Esophagus squamous epithelium (tissue), 4 donors: Measurements from ENCODE around the gene BCAR3.

ENCODE experiments used
- POLR2A ChIP-seq, 4 donors: fragments of 450-650 bp; IDR thresholded peaks; one replicate each; pipeline ENCODE4 v1.6.1; 2017; ENCODE audit warnings: antibody characterized with exemption in 4 of 4, mild to moderate bottlenecking in 4 of 4, moderate library complexity in 3 of 4
- TF ChIP-seq, protein P1 (sequence below), 6 experiments: fragments of 450-650 bp in 4 of 6; fragments of 200-600 bp in 2 of 6; sonication (generic) in 2 of 6; IDR thresholded peaks; one replicate each; pipeline ENCODE4 v1.5.1; 2016 to 2019; ENCODE audit warnings: antibody characterized with exemption in 6 of 6, mild to moderate bottlenecking in 4 of 6, moderate library complexity in 4 of 6

DNA sequence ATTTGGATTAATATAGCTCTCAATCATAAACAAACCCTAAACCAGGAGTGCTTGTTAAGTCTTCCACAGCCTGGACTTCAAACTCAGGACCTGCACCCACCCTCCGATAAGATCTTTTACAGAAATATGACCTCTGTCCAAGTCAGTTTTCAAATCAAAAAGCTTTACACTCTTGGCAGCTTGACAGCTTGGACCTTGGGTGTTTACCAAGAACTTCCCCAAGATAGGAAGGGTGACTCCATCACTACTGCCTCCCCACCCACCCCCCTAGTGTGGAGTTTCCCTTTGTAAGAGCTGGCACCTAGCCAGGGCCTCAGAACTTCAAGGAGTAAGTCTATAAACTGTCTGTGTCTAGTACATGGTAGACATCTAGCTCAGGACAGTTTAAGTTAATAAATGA, 9.6 kb downstream of the BCAR3 start:
- TF ChIP-seq, protein P1, sequence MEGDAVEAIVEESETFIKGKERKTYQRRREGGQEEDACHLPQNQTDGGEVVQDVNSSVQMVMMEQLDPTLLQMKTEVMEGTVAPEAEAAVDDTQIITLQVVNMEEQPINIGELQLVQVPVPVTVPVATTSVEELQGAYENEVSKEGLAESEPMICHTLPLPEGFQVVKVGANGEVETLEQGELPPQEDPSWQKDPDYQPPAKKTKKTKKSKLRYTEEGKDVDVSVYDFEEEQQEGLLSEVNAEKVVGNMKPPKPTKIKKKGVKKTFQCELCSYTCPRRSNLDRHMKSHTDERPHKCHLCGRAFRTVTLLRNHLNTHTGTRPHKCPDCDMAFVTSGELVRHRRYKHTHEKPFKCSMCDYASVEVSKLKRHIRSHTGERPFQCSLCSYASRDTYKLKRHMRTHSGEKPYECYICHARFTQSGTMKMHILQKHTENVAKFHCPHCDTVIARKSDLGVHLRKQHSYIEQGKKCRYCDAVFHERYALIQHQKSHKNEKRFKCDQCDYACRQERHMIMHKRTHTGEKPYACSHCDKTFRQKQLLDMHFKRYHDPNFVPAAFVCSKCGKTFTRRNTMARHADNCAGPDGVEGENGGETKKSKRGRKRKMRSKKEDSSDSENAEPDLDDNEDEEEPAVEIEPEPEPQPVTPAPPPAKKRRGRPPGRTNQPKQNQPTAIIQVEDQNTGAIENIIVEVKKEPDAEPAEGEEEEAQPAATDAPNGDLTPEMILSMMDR (IDR thresholded peaks at IDR 0.05): no peak
- TF ChIP-seq POLR2A (IDR thresholded peaks at IDR 0.05): no peak
